DOHH2 (cell line): Measurements from ENCODE around the gene MOV10L1.

Source experiments
- H3F3A ChIP-seq: fragments of 200-600 bp; sonication (generic), shearing (Covaris generic); 2 replicates; pipeline ENCODE4 v1.6.0; 2016; ENCODE audit warnings: antibody characterized with exemption, mild to moderate bottlenecking; ENCODE audit not compliant: control insufficient read depth, insufficient read depth
- H3K27ac ChIP-seq: fragments of 200-600 bp; sonication (generic); 2 replicates; pipeline ENCODE4 v1.5.1; 2014; ENCODE audit warnings: low read depth, mild to moderate bottlenecking, low read length, moderate library complexity
- H3K27me3 ChIP-seq: fragments of 200-600 bp; sonication (generic); 2 replicates; pipeline ENCODE4 v1.6.1; 2014; ENCODE audit warnings: mild to moderate bottlenecking, low read length, mixed read lengths; ENCODE audit not compliant: control insufficient read depth
- H3K36me3 ChIP-seq: fragments of 200-600 bp; sonication (generic); 2 replicates; pipeline ENCODE4 v1.6.1; 2014; ENCODE audit warnings: mild to moderate bottlenecking, low read length, moderate library complexity, mixed read lengths; ENCODE audit not compliant: control insufficient read depth
- H3K4me1 ChIP-seq: fragments of 200-600 bp; sonication (generic); 2 replicates; pipeline ENCODE4 v1.6.1; 2014; ENCODE audit warnings: mild to moderate bottlenecking, low read length, mixed read lengths; ENCODE audit not compliant: control insufficient read depth
- H3K4me2 ChIP-seq: fragments of 200-600 bp; sonication (generic); 2 replicates; pipeline ENCODE4 v1.6.0; 2014; ENCODE audit warnings: mild to moderate bottlenecking, low read length, moderate library complexity
- H3K4me3 ChIP-seq: fragments of 200-600 bp; sonication (generic); 2 replicates; pipeline ENCODE4 v1.5.1; 2014; ENCODE audit warnings: mild to moderate bottlenecking, low read length, mixed read lengths
- H3K79me2 ChIP-seq: fragments of 200-600 bp; sonication (generic); 2 replicates; pipeline ENCODE4 v1.6.1; 2014; ENCODE audit warnings: mild to moderate bottlenecking, low read length, mixed read lengths; ENCODE audit not compliant: control insufficient read depth
- H3K9me2 ChIP-seq: fragments of 200-600 bp; sonication (generic); replicated peaks from 2 replicates; pipeline ENCODE4 v1.6.1; 2014; ENCODE audit warnings: mild to moderate bottlenecking, low read length, mixed read lengths; ENCODE audit not compliant: control insufficient read depth
- H3K9me3 ChIP-seq: fragments of 200-600 bp; sonication (generic); 2 replicates; pipeline ENCODE4 v1.6.1; 2014; ENCODE audit warnings: antibody characterized with exemption, low read length, mixed read lengths; ENCODE audit not compliant: control insufficient read depth, insufficient read depth
- H4K20me1 ChIP-seq: fragments of 200-600 bp; sonication (generic); 2 replicates; pipeline ENCODE4 v1.6.0; 2014; ENCODE audit warnings: low read depth, mild to moderate bottlenecking, antibody characterized with exemption, low read length, moderate library complexity; ENCODE audit not compliant: control insufficient read depth, insufficient read depth
- EZH2phosphoT487 ChIP-seq: fragments of 200-600 bp; sonication (generic); IDR thresholded peaks from 2 replicates; pipeline ENCODE4 v1.6.1; 2017; ENCODE audit warnings: borderline replicate concordance, mild to moderate bottlenecking, antibody characterized with exemption, low read length, moderate library complexity, mixed read lengths
- TF ChIP-seq, protein P1 (sequence below): fragments of 200-600 bp; sonication (generic); IDR thresholded peaks from one replicate; pipeline ENCODE4 v1.5.1; 2014; ENCODE audit warnings: antibody characterized with exemption, mild to moderate bottlenecking, low read depth, low read length; ENCODE audit not compliant: poor library complexity, severe bottlenecking

Gene MOV10L1

DNA sequence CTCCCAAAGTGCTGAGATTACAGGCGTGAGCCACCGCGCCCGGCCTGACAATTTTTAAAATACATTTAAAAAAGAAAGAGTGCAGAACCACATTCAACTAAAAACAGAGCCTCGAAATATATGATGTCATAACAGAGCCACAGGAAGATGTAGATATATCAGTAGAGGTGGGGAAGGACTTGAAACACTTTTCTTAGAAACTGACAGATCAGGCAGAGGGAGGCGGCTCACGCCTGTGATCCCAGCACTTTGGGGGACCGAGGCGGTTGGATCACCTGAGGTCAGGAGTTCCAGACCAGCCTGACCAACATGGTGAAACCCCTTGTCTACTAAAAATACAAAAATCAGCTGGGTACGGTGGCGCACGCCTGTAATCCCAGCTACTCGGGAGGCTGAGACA is 11.6 kb upstream of the MOV10L1 start:
- Histone ChIP-seq H3F3A (no peaks in the 10 kb centered on the region), H3K9me3 (no peaks in the 10 kb centered on the region), H3K4me1 (peaks cover 33% of the 10 kb centered on the region), H4K20me1 (no peaks in the 10 kb centered on the region), H3K36me3 (no peaks in the 10 kb centered on the region), H3K4me2 (no peak overlapping the region), H3K9me2 (no peaks in the 10 kb centered on the region), H3K4me3 (no peak overlapping the region), H3K27ac (no peak overlapping the region), H3K79me2 (no peaks in the 10 kb centered on the region), H3K27me3 (no peaks in the 10 kb centered on the region)
- TF ChIP-seq, protein P1, sequence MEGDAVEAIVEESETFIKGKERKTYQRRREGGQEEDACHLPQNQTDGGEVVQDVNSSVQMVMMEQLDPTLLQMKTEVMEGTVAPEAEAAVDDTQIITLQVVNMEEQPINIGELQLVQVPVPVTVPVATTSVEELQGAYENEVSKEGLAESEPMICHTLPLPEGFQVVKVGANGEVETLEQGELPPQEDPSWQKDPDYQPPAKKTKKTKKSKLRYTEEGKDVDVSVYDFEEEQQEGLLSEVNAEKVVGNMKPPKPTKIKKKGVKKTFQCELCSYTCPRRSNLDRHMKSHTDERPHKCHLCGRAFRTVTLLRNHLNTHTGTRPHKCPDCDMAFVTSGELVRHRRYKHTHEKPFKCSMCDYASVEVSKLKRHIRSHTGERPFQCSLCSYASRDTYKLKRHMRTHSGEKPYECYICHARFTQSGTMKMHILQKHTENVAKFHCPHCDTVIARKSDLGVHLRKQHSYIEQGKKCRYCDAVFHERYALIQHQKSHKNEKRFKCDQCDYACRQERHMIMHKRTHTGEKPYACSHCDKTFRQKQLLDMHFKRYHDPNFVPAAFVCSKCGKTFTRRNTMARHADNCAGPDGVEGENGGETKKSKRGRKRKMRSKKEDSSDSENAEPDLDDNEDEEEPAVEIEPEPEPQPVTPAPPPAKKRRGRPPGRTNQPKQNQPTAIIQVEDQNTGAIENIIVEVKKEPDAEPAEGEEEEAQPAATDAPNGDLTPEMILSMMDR = no peak
- no peak for TF ChIP-seq EZH2phosphoT487

DNA sequence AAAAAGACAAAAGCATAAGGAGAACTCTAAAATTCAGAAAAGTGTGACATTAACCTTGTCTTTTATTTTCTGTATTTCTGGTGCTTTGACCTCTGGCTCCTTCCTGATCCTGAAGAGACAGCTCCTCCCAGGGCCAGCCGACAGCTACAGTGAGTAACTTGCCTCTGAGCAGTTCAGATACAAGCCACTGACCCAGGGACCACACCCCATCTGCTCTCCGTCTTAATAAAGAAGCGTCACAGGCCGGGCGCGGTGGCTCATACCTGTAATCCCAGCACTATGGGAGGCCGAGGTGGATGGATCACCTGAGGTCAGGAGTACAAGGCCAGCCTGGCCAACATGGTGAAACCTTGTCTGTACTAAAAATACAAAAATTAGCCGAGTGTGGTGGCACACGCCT is 11.0 kb upstream of the MOV10L1 start:
- Histone ChIP-seq H3F3A (no peaks in the 10 kb centered on the region), H3K27ac (no peak overlapping the region), H3K79me2 (no peaks in the 10 kb centered on the region), H3K4me3 (no peak overlapping the region), H4K20me1 (no peaks in the 10 kb centered on the region), H3K36me3 (no peaks in the 10 kb centered on the region), H3K9me3 (no peaks in the 10 kb centered on the region), H3K9me2 (no peaks in the 10 kb centered on the region), H3K27me3 (no peaks in the 10 kb centered on the region), H3K4me1 (peaks cover 33% of the 10 kb centered on the region), H3K4me2 (no peak overlapping the region)
- TF ChIP-seq, protein P1 = no peak
- no peak for TF ChIP-seq EZH2phosphoT487

DNA sequence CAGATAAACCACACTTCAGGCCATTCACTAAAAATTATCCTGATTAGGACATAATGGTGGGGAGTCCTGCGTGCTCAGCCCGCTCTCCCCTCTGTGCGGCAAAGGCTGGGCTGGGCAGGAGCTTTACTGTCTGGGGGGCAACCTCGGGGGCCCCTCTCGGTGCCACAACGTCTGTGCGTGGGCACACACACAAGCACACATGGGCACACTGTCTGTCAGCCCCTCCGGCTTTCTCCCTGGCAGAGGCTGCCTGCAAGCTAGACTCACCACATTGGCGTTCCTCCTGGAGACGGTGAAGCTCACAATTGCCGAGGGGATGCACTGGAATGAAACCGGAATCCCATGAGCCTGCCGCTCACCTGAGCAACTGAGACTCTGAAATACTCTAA is 9.7 kb upstream of the MOV10L1 start:
- peaks cover 5% of the 10 kb centered on the region for H3K27me3 ChIP-seq
- H3K36me3 ChIP-seq = no peaks in the 10 kb centered on the region
- no peaks in the 10 kb centered on the region for H4K20me1 ChIP-seq
- no peaks in the 10 kb centered on the region for H3K79me2 ChIP-seq
- no peaks in the 10 kb centered on the region for H3K9me2 ChIP-seq
- no peak for TF ChIP-seq EZH2phosphoT487
- TF ChIP-seq, protein P1 = no peak
- no peaks in the 10 kb centered on the region for H3F3A ChIP-seq
- H3K4me3 ChIP-seq = no peak overlapping the region
- H3K27ac ChIP-seq = no peak overlapping the region
- H3K4me1 ChIP-seq = peaks cover 26% of the 10 kb centered on the region
- H3K9me3 ChIP-seq = no peaks in the 10 kb centered on the region
- H3K4me2 ChIP-seq = no peak overlapping the region
